ENCODE data around the gene PRKCE. TPM values are rescaled to one million over a fixed set of nuclear protein-coding genes. Genes with fewer than 3 reads are reported as not detected.

The PRKCE gene
- total and polyA plus RNA-seq, 2 of the 8 experiments (the other 6 are each of a cell fraction or from before 2014, with no cell fraction given) = 0.54 to 2.1 TPM

DNA sequence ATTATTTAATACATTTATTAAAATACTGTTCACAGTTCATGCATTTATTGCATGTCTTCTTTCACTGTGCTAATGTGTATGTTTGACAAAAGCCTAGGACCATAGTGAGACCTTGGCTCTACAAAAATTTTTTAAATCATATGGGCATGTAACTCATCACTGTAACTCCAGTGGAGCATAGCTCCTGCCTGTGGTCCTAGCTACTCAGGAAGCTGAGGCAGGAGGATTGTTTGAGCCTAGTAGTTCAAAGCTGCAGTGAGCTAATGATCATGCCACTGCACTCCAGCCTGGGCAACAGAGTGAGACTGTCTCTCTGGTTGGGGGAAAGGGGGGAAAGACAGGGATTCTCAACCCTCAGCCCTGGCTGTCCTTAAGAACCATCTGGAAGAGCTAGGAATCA is 137.8 kb downstream of the PRKCE start (continued):
- TF ChIP-seq, protein P1, sequence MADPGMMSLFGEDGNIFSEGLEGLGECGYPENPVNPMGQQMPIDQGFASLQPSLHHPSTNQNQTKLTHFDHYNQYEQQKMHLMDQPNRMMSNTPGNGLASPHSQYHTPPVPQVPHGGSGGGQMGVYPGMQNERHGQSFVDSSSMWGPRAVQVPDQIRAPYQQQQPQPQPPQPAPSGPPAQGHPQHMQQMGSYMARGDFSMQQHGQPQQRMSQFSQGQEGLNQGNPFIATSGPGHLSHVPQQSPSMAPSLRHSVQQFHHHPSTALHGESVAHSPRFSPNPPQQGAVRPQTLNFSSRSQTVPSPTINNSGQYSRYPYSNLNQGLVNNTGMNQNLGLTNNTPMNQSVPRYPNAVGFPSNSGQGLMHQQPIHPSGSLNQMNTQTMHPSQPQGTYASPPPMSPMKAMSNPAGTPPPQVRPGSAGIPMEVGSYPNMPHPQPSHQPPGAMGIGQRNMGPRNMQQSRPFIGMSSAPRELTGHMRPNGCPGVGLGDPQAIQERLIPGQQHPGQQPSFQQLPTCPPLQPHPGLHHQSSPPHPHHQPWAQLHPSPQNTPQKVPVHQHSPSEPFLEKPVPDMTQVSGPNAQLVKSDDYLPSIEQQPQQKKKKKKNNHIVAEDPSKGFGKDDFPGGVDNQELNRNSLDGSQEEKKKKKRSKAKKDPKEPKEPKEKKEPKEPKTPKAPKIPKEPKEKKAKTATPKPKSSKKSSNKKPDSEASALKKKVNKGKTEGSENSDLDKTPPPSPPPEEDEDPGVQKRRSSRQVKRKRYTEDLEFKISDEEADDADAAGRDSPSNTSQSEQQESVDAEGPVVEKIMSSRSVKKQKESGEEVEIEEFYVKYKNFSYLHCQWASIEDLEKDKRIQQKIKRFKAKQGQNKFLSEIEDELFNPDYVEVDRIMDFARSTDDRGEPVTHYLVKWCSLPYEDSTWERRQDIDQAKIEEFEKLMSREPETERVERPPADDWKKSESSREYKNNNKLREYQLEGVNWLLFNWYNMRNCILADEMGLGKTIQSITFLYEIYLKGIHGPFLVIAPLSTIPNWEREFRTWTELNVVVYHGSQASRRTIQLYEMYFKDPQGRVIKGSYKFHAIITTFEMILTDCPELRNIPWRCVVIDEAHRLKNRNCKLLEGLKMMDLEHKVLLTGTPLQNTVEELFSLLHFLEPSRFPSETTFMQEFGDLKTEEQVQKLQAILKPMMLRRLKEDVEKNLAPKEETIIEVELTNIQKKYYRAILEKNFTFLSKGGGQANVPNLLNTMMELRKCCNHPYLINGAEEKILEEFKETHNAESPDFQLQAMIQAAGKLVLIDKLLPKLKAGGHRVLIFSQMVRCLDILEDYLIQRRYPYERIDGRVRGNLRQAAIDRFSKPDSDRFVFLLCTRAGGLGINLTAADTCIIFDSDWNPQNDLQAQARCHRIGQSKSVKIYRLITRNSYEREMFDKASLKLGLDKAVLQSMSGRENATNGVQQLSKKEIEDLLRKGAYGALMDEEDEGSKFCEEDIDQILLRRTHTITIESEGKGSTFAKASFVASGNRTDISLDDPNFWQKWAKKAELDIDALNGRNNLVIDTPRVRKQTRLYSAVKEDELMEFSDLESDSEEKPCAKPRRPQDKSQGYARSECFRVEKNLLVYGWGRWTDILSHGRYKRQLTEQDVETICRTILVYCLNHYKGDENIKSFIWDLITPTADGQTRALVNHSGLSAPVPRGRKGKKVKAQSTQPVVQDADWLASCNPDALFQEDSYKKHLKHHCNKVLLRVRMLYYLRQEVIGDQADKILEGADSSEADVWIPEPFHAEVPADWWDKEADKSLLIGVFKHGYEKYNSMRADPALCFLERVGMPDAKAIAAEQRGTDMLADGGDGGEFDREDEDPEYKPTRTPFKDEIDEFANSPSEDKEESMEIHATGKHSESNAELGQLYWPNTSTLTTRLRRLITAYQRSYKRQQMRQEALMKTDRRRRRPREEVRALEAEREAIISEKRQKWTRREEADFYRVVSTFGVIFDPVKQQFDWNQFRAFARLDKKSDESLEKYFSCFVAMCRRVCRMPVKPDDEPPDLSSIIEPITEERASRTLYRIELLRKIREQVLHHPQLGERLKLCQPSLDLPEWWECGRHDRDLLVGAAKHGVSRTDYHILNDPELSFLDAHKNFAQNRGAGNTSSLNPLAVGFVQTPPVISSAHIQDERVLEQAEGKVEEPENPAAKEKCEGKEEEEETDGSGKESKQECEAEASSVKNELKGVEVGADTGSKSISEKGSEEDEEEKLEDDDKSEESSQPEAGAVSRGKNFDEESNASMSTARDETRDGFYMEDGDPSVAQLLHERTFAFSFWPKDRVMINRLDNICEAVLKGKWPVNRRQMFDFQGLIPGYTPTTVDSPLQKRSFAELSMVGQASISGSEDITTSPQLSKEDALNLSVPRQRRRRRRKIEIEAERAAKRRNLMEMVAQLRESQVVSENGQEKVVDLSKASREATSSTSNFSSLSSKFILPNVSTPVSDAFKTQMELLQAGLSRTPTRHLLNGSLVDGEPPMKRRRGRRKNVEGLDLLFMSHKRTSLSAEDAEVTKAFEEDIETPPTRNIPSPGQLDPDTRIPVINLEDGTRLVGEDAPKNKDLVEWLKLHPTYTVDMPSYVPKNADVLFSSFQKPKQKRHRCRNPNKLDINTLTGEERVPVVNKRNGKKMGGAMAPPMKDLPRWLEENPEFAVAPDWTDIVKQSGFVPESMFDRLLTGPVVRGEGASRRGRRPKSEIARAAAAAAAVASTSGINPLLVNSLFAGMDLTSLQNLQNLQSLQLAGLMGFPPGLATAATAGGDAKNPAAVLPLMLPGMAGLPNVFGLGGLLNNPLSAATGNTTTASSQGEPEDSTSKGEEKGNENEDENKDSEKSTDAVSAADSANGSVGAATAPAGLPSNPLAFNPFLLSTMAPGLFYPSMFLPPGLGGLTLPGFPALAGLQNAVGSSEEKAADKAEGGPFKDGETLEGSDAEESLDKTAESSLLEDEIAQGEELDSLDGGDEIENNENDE (IDR thresholded peaks at IDR 0.05; ENCODE audit: insufficient replicate concordance, low read length) = no peak
